ENCODE results near the gene LRRK1. TPM values are rescaled to one million over a fixed set of nuclear protein-coding genes. Genes with fewer than 3 reads are reported as not detected.

Gene LRRK1
- total RNA-seq, 4 donors from 2014 or later: 7.1 to 29.3 (median 8.5) TPM

DNA sequence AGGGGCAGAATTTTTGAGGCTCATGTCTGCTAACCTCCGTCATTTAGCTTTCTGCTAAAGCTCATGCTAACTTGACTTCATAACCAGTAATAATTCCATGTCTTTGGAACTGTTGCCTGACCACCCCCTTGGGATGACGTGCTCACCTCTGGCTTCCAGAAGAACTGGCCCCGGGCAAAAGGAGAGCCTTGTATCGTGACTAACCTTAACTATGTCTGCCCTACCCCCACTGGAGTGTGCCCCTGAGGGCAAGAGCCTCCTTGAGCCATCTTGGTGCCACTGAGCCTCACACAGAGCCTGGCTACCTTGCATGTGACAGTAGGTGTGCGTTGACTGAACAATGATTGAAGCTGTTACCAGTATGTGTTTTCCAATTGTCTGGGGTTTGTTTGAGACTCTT, 4.7 kb downstream of the LRRK1 start:
- TF ChIP-seq, protein P1, sequence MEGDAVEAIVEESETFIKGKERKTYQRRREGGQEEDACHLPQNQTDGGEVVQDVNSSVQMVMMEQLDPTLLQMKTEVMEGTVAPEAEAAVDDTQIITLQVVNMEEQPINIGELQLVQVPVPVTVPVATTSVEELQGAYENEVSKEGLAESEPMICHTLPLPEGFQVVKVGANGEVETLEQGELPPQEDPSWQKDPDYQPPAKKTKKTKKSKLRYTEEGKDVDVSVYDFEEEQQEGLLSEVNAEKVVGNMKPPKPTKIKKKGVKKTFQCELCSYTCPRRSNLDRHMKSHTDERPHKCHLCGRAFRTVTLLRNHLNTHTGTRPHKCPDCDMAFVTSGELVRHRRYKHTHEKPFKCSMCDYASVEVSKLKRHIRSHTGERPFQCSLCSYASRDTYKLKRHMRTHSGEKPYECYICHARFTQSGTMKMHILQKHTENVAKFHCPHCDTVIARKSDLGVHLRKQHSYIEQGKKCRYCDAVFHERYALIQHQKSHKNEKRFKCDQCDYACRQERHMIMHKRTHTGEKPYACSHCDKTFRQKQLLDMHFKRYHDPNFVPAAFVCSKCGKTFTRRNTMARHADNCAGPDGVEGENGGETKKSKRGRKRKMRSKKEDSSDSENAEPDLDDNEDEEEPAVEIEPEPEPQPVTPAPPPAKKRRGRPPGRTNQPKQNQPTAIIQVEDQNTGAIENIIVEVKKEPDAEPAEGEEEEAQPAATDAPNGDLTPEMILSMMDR (IDR thresholded peaks at IDR 0.05): no peak
- no peak for TF ChIP-seq POLR2A (IDR thresholded peaks at IDR 0.05)
- no peak overlapping the region for H3K27ac ChIP-seq
- H3K9me3 ChIP-seq: no peaks in the 10 kb centered on the region
- no peak overlapping the region for H3K4me3 ChIP-seq (replicated peaks in 1 of 3)
- intact Hi-C loops (cut with DNase I): loop anchor here (5.0 kb wide), 1 partner anchor 348 kb away; no protein-coding TSS in a partner anchor
- H3K4me1 ChIP-seq: peaks cover 0 to 3% of the 10 kb centered on the region in 2 donors
- WGBS, 2 donors: 94 to 98% methylated on average over 5 of the region's 5 CpGs
- no peak for DNase-seq
- no peaks in the 10 kb centered on the region for H3K36me3 ChIP-seq
- H3K27me3 ChIP-seq: no peaks in the 10 kb centered on the region

DNA sequence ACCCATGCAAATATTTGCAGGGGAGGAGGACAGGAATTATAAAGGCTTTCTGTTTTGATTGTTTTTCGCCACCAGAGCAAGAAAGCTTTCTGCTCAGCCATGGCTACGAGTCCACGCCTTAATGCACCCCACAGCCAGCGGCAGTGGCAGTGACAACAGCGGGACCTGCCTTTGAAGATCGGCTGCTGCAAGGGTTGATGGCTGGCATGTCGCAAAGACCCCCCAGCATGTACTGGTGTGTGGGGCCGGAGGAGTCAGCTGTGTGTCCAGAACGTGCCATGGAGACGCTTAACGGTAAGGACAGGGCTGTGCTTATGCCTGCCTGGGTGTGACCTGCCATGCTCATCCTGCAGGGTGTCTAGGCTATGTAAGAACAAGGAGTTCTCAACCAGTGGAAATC, 5.3 kb downstream of the LRRK1 start:
- DNase-seq: no peak
- H3K36me3 ChIP-seq: no peaks in the 10 kb centered on the region
- intact Hi-C loops (cut with DNase I): loop anchor here (5.0 kb wide), 1 partner anchor 348 kb away; no protein-coding TSS in a partner anchor
- H3K27ac ChIP-seq: no peak overlapping the region
- TF ChIP-seq POLR2A (IDR thresholded peaks at IDR 0.05): no peak
- TF ChIP-seq, protein P1 (IDR thresholded peaks at IDR 0.05): no peak
- H3K9me3 ChIP-seq: no peaks in the 10 kb centered on the region
- 89 to 98% methylated on average over 10 to 11 of the region's 11 CpGs for WGBS, 2 donors
- H3K4me3 ChIP-seq (replicated peaks in 1 of 3): no peak overlapping the region
- H3K4me1 ChIP-seq: peaks cover 5 to 8% of the 10 kb centered on the region in 2 donors
- no peaks in the 10 kb centered on the region for H3K27me3 ChIP-seq

DNA sequence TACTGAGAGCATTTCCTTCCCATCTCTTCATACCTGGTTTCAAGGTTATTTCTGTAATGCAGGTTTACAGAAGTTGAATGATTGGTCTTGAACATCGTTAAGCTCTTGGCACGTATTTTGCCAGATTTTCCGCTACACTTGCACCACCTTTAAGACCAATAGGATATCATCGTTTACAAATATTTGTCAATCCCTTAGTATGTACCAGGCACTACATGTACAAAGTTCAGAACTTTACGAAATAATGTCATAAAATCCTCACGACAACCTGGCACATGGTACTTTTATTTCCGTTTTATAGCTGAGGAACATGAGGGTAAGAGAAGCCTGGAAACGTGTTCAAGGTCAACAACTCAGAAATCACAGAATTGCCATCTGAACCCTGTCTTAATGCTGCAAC, 6.3 kb downstream of the LRRK1 start:
- TF ChIP-seq, protein P1 (IDR thresholded peaks at IDR 0.05): no peak
- no peak for TF ChIP-seq POLR2A (IDR thresholded peaks at IDR 0.05)
- no peaks in the 10 kb centered on the region for H3K36me3 ChIP-seq
- WGBS, 2 donors: 93 to 96% methylated on average over 8 of the region's 8 CpGs
- H3K4me3 ChIP-seq (replicated peaks in 1 of 3): no peak overlapping the region
- intact Hi-C loops (cut with DNase I): no loop called here
- no peak for DNase-seq
- no peak overlapping the region for H3K27ac ChIP-seq
- H3K4me1 ChIP-seq: peaks cover 7 to 12% of the 10 kb centered on the region in 2 donors
- no peaks in the 10 kb centered on the region for H3K9me3 ChIP-seq
- H3K27me3 ChIP-seq: no peaks in the 10 kb centered on the region

DNA sequence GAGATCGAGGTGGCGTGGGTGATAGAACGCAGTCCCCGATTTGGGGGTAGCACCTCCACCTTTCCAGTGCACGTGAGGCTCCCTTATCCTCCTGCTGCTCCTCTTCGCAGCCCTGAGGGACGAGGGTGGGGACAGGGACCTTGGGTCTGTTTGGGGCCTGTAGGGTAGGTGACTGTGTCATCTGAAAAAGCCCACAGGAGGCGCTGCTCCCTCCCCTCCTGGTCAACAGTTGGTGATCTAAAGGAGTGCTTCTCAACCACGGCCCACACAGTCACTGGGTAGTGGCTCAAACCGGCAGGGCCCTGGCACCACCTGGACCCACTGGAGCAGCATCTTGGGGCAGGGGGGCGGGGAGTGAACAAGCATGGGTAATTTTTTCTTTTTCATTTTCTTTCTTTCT, 7.1 kb downstream of the LRRK1 start:
- no peaks in the 10 kb centered on the region for H3K27me3 ChIP-seq
- TF ChIP-seq, protein P1 (IDR thresholded peaks at IDR 0.05): no peak
- TF ChIP-seq POLR2A (IDR thresholded peaks at IDR 0.05): no peak
- WGBS, 2 donors: 92 to 99% methylated on average over 11 of the region's 11 CpGs
- intact Hi-C loops (cut with DNase I): no loop called here
- peaks cover 10 to 14% of the 10 kb centered on the region in 2 donors for H3K4me1 ChIP-seq
- no peaks in the 10 kb centered on the region for H3K36me3 ChIP-seq
- H3K9me3 ChIP-seq: no peaks in the 10 kb centered on the region
- H3K27ac ChIP-seq: no peak overlapping the region
- H3K4me3 ChIP-seq (replicated peaks in 1 of 3): no peak overlapping the region
- DNase-seq: no peak

DNA sequence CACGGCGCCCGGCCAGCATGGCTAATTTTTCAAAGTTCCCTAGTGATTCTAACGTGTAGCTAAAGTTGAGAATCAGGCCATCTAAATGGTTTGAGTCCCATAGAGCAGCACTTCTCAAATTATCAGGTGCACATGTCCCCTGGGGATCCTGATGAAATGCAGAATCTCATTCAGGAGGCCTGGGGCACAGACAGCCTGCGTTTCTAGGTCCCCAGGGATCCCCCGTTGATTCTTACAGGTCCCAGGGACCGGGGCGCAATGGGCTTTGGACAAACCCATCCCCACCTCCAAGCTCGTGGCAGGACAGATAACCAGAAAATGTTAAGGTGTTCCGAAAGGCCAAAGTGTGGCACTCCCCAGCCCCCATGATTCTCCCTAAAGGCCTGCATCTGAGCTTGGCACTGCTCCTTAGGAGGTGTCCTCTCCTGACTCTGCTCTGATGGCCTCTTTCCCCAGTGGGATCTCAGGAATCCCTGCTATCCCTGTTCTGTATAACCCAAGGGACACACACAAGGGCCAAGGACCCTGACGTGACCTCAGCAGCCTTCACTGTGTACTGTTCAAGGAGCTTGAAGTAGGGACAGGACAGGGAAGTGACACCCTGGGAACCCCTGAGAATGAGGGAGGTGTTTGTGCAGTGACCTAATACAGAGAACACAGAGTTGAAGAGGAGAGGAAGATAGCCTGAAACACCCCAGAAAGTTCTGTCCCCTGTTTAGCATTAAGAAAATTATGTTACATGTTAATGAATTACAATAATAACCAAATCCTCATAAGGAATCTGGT, 8.0 kb downstream of the LRRK1 start:
- H3K4me3 ChIP-seq (replicated peaks in 1 of 3): no peak overlapping the region
- peaks cover 12 to 19% of the 10 kb centered on the region in 2 donors for H3K4me1 ChIP-seq
- no peaks in the 10 kb centered on the region for H3K36me3 ChIP-seq
- DNase-seq: no peak
- no peaks in the 10 kb centered on the region for H3K27me3 ChIP-seq
- TF ChIP-seq, protein P1 (IDR thresholded peaks at IDR 0.05): no peak
- TF ChIP-seq POLR2A (IDR thresholded peaks at IDR 0.05): no peak
- H3K9me3 ChIP-seq: no peaks in the 10 kb centered on the region
- 88 to 90% methylated on average over 11 of the region's 11 CpGs for WGBS, 2 donors
- no peak overlapping the region for H3K27ac ChIP-seq
- intact Hi-C loops (cut with DNase I): no loop called here

Measured in thyroid gland (tissue), 4 donors.